LNCAP (cell line): Measurements from ENCODE around the gene CERS2.

Source experiments
- CTCF ChIP-seq: fragments of 450-650 bp; IDR thresholded peaks from 2 replicates; pipeline ENCODE4 v1.5.1; 2017; ENCODE audit warnings: mild to moderate bottlenecking

CERS2 gene

GRCh38 chr1:150971583-150972416, 2.8 kb downstream of the CERS2 start:
- TF ChIP-seq CTCF = no peak

- TF ChIP-seq CTCF = no peak
Observed at GRCh38 chr1:150970808-150971582, 3.6 kb downstream of the CERS2 start.

GRCh38 chr1:150969626-150970025, 5.0 kb downstream of the CERS2 start:
- no peak for TF ChIP-seq CTCF

- no peak for TF ChIP-seq CTCF
Observed at GRCh38 chr1:150968491-150968890, 6.1 kb downstream of the CERS2 start.

GRCh38 chr1:150967936-150968335, 6.7 kb downstream of the CERS2 start:
- no peak for TF ChIP-seq CTCF

GRCh38 chr1:150966011-150966410, 8.6 kb downstream of the CERS2 start:
- no peak for TF ChIP-seq CTCF

- no peak for TF ChIP-seq CTCF
Observed at GRCh38 chr1:150965605-150966004, 9.0 kb downstream of the CERS2 start.
